Measurements from ENCODE around the gene CTNND2.

Gene CTNND2

DNA sequence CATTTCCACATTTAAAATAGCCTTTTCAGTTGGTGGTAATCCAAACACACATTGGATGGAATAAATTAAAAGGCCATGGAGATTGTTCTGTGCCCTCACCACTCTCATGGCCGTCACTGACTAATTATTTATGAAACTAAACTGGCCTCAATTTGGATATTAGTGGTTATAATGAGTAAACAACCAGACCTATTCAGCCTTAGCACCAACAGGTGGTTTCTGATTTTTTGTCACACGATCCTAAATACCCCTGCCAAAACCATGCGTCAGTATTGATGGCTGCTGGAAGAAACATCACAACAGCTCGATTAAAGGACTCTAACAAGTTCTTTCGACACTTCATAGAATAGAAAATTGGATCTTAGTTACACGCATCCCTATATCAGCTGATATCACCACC lies 867.2 kb downstream of the CTNND2 start:
- no peaks in the 10 kb centered on the region for H3K27me3 ChIP-seq (ENCODE audit: insufficient read depth, low read length, poor library complexity)
- TF ChIP-seq CTCF (IDR thresholded peaks at IDR 0.05; ENCODE audit: borderline replicate concordance, extremely low read depth, low read length, poor library complexity, severe bottlenecking) = no peak
- no peak for TF ChIP-seq EZH2 (IDR thresholded peaks at IDR 0.05; ENCODE audit: borderline replicate concordance, low read depth, low read length, severe bottlenecking)
- H4K20me1 ChIP-seq (ENCODE audit: insufficient read depth, low read length) = no peaks in the 10 kb centered on the region
- no peak overlapping the region for H2AFZ ChIP-seq (ENCODE audit: low read depth, low read length)
- H3K9ac ChIP-seq (ENCODE audit: low read depth, low read length) = no peak overlapping the region
- H3K27ac ChIP-seq (ENCODE audit: low read length) = no peak overlapping the region
- no peak for DNase-seq
- no peaks in the 10 kb centered on the region for H3K9me3 ChIP-seq (ENCODE audit: insufficient read depth, low read length, severe bottlenecking)
- no peak overlapping the region for H3K4me2 ChIP-seq (ENCODE audit: insufficient read depth, low read length)
- no peak overlapping the region for H3K4me3 ChIP-seq (ENCODE audit: low read depth in 1 of 2, low read length in 2 of 2)
- H3K36me3 ChIP-seq (ENCODE audit: insufficient read depth, low read length) = no peaks in the 10 kb centered on the region
- no peak for ATAC-seq (ENCODE audit: insufficient read depth, low read depth)
- H3K4me1 ChIP-seq (ENCODE audit: insufficient read depth, low read length) = no peaks in the 10 kb centered on the region
- no peaks in the 10 kb centered on the region for H3K79me2 ChIP-seq (ENCODE audit: insufficient read depth, low read length)

DNA sequence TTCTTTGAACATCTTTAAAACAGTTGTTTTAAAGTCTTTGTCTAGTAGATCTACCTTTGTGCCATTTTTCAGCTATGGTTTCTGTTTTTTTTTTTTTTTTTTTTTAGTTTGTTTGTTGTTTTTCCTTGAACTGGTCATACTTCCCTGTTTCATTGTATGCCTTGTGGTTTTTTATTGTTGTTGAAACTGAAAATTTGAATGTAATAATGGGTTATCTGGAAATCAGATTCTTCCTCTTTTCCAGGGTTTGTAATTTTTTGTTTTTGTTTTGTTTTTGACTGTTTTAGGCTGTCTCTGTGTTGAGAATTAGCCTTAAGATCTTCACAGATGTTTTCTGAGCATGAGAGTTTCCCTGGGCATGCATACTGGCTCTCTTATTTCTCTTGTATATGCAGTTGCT lies 873.6 kb downstream of the CTNND2 start:
- H3K27ac ChIP-seq (ENCODE audit: low read length) = no peak overlapping the region
- no peak for ATAC-seq (ENCODE audit: insufficient read depth, low read depth)
- no peaks in the 10 kb centered on the region for H3K9me3 ChIP-seq (ENCODE audit: insufficient read depth, low read length, severe bottlenecking)
- no peaks in the 10 kb centered on the region for H3K4me1 ChIP-seq (ENCODE audit: insufficient read depth, low read length)
- DNase-seq = no peak
- no peak overlapping the region for H3K4me3 ChIP-seq (ENCODE audit: low read depth in 1 of 2, low read length in 2 of 2)
- H3K79me2 ChIP-seq (ENCODE audit: insufficient read depth, low read length) = no peaks in the 10 kb centered on the region
- H3K36me3 ChIP-seq (ENCODE audit: insufficient read depth, low read length) = no peaks in the 10 kb centered on the region
- H4K20me1 ChIP-seq (ENCODE audit: insufficient read depth, low read length) = no peaks in the 10 kb centered on the region
- no peak overlapping the region for H2AFZ ChIP-seq (ENCODE audit: low read depth, low read length)
- TF ChIP-seq CTCF (IDR thresholded peaks at IDR 0.05; ENCODE audit: borderline replicate concordance, extremely low read depth, low read length, poor library complexity, severe bottlenecking) = no peak
- no peak for TF ChIP-seq EZH2 (IDR thresholded peaks at IDR 0.05; ENCODE audit: borderline replicate concordance, low read depth, low read length, severe bottlenecking)
- no peak overlapping the region for H3K4me2 ChIP-seq (ENCODE audit: insufficient read depth, low read length)
- no peak overlapping the region for H3K9ac ChIP-seq (ENCODE audit: low read depth, low read length)
- H3K27me3 ChIP-seq (ENCODE audit: insufficient read depth, low read length, poor library complexity) = no peaks in the 10 kb centered on the region

- H3K27me3 ChIP-seq (ENCODE audit: insufficient read depth, low read length, poor library complexity) = no peaks in the 10 kb centered on the region
- no peak overlapping the region for H3K27ac ChIP-seq (ENCODE audit: low read length)
- H3K9ac ChIP-seq (ENCODE audit: low read depth, low read length) = no peak overlapping the region
- H3K79me2 ChIP-seq (ENCODE audit: insufficient read depth, low read length) = no peaks in the 10 kb centered on the region
- DNase-seq (no peak), ATAC-seq (ENCODE audit: insufficient read depth, low read depth) (no peak)
- H3K9me3 ChIP-seq (ENCODE audit: insufficient read depth, low read length, severe bottlenecking) = no peaks in the 10 kb centered on the region
- no peaks in the 10 kb centered on the region for H4K20me1 ChIP-seq (ENCODE audit: insufficient read depth, low read length)
- TF ChIP-seq EZH2 (IDR thresholded peaks at IDR 0.05; ENCODE audit: borderline replicate concordance, low read depth, low read length, severe bottlenecking) = no peak
- H2AFZ ChIP-seq (ENCODE audit: low read depth, low read length) = no peak overlapping the region
- no peak overlapping the region for H3K4me2 ChIP-seq (ENCODE audit: insufficient read depth, low read length)
- no peaks in the 10 kb centered on the region for H3K4me1 ChIP-seq (ENCODE audit: insufficient read depth, low read length)
- H3K4me3 ChIP-seq (ENCODE audit: low read depth in 1 of 2, low read length in 2 of 2) = no peak overlapping the region
- no peaks in the 10 kb centered on the region for H3K36me3 ChIP-seq (ENCODE audit: insufficient read depth, low read length)
Measured at GRCh38 chr5:11027660-11028059, 876.6 kb downstream of the CTNND2 start.

- Histone ChIP-seq H3K9me3 (ENCODE audit: insufficient read depth, low read length, severe bottlenecking) (no peaks in the 10 kb centered on the region), H2AFZ (ENCODE audit: low read depth, low read length) (no peak overlapping the region), H3K4me3 (ENCODE audit: low read depth in 1 of 2, low read length in 2 of 2) (no peak overlapping the region), H4K20me1 (ENCODE audit: insufficient read depth, low read length) (no peaks in the 10 kb centered on the region), H3K79me2 (ENCODE audit: insufficient read depth, low read length) (no peaks in the 10 kb centered on the region), H3K4me2 (ENCODE audit: insufficient read depth, low read length) (no peak overlapping the region), H3K27me3 (ENCODE audit: insufficient read depth, low read length, poor library complexity) (no peaks in the 10 kb centered on the region), H3K9ac (ENCODE audit: low read depth, low read length) (no peak overlapping the region), H3K4me1 (ENCODE audit: insufficient read depth, low read length) (no peaks in the 10 kb centered on the region), H3K36me3 (ENCODE audit: insufficient read depth, low read length) (no peaks in the 10 kb centered on the region), H3K27ac (ENCODE audit: low read length) (no peak overlapping the region)
- DNase-seq (no peak), ATAC-seq (ENCODE audit: insufficient read depth, low read depth) (no peak)
- TF ChIP-seq CTCF (IDR thresholded peaks at IDR 0.05; ENCODE audit: borderline replicate concordance, extremely low read depth, low read length, poor library complexity, severe bottlenecking) (no peak), EZH2 (IDR thresholded peaks at IDR 0.05; ENCODE audit: borderline replicate concordance, low read depth, low read length, severe bottlenecking) (no peak)
Measured at GRCh38 chr5:11026543-11026942, 877.7 kb downstream of the CTNND2 start.

All from DND-41 (cell line).